GM21786 (cell line): Measurements from ENCODE around the gene EMC6.
A peak's percentile ranks its signal among the peaks of the same experiment; 100 is the strongest.
"Not testable (repeated sequence)": the region's sequence is repeated elsewhere in the genome, so short reads cannot be mapped to it uniquely, and the experiment has no call there.

Experiments used
- ATAC-seq: cut with Tn5 transposase; IDR thresholded peaks from one replicate; pipeline ENCODE4 v1.9.1; 2021; ENCODE audit not compliant: unreplicated experiment

EMC6 gene

GRCh38 chr17:3704931-3705717, 36.5 kb downstream of the EMC6 start:
- no peak for ATAC-seq

- not testable (repeated sequence) for ATAC-seq
Observed at GRCh38 chr17:3705718-3705984, 37.0 kb downstream of the EMC6 start.

- ATAC-seq: no peak
Observed at GRCh38 chr17:3708366-3708765, 39.8 kb downstream of the EMC6 start.

GRCh38 chr17:3710951-3711383, 42.4 kb downstream of the EMC6 start:
- peak; percentile 95 for ATAC-seq

GRCh38 chr17:3712811-3713463, 44.3 kb downstream of the EMC6 start:
- no peak for ATAC-seq

GRCh38 chr17:3715296-3715695, 46.7 kb downstream of the EMC6 start:
- ATAC-seq: no peak

GRCh38 chr17:3718201-3718600, 49.6 kb downstream of the EMC6 start:
- no peak for ATAC-seq

- ATAC-seq: no peak
Observed at GRCh38 chr17:3719265-3719664, 50.7 kb downstream of the EMC6 start.
